ENCODE results near the gene GRID1.

GRCh38 chr10:85787881-85788280 lies 578.7 kb downstream of the GRID1 start:
- TF ChIP-seq, protein P1, sequence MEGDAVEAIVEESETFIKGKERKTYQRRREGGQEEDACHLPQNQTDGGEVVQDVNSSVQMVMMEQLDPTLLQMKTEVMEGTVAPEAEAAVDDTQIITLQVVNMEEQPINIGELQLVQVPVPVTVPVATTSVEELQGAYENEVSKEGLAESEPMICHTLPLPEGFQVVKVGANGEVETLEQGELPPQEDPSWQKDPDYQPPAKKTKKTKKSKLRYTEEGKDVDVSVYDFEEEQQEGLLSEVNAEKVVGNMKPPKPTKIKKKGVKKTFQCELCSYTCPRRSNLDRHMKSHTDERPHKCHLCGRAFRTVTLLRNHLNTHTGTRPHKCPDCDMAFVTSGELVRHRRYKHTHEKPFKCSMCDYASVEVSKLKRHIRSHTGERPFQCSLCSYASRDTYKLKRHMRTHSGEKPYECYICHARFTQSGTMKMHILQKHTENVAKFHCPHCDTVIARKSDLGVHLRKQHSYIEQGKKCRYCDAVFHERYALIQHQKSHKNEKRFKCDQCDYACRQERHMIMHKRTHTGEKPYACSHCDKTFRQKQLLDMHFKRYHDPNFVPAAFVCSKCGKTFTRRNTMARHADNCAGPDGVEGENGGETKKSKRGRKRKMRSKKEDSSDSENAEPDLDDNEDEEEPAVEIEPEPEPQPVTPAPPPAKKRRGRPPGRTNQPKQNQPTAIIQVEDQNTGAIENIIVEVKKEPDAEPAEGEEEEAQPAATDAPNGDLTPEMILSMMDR (IDR thresholded peaks at IDR 0.05), result no peak
- TF ChIP-seq PRDM15 (CRISPR knock-in tag; IDR thresholded peaks at IDR 0.05), result no peak
- no peak for TF ChIP-seq KAT7 (CRISPR knock-in tag; IDR thresholded peaks at IDR 0.05; ENCODE audit: borderline replicate concordance)
- TF ChIP-seq TCF7 (CRISPR knock-in tag; IDR thresholded peaks at IDR 0.05; ENCODE audit: low read depth), result no peak
- TF ChIP-seq IRF1 (CRISPR knock-in tag; IDR thresholded peaks at IDR 0.05), result no peak
- TF ChIP-seq RORB (CRISPR knock-in tag; IDR thresholded peaks at IDR 0.05), result no peak

Measured in WTC11 (cell line).